ENCODE results near the gene TTC23.

The TTC23 gene

DNA sequence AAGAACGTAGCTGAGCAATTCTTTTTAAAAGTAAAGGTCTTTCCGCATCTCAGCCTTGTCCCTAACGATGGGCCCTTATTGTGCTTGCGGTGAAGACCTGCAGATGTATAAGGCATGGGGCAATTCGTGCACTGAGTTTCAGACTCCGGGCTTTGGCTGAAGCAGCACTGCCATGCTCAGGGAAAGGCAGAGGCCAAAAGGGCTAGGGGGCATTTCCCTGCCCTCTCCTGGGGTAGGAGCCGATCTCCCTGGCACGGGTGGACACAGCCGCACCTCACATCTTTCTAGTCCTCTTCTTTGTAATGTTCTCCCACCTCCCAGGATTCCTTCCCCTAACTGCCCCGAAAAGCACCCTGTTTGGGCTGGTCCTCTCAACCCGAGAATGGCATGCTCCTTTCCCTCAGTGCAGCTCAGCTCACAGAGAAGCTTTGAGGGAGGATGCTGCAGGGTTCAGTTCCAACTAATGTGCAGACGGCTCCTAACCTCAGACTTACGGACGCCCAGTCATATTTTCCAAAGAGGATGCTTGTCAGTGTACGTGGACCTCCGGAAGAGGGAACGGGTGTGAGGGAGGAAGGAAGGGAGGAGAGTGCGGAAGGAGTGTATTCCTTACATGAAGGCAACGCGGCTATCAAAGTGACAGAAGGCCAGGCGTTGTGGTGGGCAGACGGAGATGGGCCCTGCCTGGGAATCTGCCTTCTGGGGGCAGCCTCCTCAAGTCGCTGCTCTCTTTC is 83.3 kb downstream of the TTC23 start:
- DNase-seq (ENCODE audit: low read depth in 2 of 3, low spot score in 1 of 3): no peak

DNA sequence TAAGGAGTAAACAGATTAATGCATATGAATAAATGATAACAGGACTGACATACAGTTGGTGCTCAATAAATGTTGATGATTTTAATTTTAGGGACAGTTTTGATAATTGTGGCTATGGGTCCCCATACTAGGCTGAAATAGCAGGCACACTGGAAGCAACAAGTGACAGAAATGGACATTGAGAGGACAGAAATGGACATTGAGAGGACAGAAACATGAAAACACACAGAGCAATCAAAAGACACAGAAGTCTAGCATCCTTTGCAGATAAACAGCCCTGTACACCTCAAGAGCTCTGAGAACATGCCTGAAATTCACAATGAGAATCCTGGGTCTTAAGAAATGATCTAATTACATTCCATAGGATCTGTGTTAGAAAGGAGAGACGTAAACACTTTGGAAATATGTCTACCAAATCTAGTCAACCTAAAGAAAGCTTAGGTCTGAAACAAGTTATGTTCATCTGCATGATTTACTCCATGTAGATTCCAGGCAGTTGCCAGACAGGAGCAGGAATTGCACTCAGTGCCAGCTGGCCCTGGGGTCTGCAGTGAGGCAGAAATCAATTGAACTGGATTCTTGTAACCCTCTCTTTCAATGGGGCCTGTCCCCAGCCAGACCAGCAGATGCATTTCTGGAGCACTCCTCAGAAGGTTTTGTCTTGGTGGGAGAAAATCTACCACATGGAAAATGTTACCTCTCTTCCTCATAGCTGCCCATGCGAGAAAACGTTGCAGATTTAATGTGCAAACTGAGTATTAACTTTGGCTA is 84.2 kb downstream of the TTC23 start:
- DNase-seq (ENCODE audit: low read depth in 2 of 3, low spot score in 1 of 3): no peak

DNA sequence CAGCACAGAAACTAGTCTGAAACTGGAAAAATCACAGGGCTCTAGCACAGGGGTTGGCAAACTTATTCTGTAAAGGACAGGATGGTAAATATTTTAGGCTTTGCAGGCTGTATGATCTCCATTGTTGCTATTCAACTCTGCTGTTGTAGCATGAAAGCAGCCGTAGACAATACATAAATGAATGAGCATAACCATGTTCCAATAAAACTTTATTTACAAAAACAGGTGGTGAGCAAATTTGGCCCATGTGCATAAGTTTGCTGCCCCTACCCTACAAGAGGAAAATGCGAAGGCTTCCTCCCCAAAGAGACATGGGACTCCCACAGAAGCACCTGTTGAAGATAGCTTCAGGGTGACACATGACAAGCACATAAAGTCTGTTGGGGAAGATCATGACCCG is 85.3 kb downstream of the TTC23 start:
- no peak for DNase-seq (ENCODE audit: low read depth in 2 of 3, low spot score in 1 of 3)

GRCh38 chr15:99163271-99164062 is 85.9 kb downstream of the TTC23 start:
- DNase-seq (ENCODE audit: low read depth in 2 of 3, low spot score in 1 of 3): no peak

DNA sequence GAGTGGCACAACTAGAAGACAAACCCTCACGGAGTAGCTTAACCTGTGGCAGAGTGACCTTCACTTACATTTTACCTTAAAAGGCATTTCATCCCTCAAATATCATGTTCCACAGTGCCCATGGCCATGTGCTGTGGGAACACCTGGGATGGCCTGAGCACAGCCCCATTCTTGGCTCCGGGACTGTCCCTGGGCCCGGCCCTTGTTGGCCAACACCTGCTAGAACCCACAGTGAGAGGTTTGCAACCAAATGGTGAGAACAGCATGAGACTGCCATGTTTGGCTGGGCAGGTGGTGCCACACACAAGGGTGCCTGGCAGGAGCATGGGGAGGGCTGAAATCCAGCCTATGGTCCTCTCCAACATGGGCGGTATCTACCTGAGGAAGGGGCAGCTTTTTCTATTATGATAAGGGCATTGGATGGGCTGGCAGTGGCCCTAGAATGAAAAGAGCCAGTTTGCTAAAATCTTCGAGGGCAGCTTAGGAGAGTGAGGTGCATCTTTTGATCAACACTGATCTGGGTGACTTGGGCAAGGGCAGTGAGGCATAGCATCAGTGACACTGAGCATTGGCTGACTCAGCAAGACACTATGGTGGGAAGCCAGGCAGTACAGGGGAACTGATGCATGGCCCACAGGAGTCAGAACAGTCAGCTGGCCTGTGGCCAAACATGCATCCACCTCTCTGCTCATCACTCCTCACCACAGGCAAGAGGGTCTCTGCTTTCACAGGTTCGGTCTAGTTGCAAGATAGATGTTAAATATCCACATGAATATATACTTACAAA is 90.6 kb downstream of the TTC23 start:
- DNase-seq (ENCODE audit: low read depth in 2 of 3, low spot score in 1 of 3): no peak

DNA sequence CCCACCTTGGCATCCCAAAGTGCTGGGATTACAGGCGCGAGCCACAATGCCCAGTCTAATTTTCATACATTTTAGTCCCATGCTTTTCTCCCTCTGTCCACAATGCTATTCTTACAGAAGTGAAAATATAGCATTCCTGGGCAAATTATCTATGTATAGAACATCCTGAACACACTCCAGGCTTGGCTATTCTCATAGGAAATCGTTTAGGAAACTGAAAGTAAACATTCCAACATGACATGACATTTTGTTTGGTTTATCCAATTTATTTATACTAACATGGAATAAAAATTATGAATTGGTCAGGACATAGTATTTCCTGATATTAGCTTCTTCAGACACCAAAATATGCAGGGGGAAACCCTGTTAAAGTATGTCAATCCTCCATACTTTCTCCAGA is 91.9 kb downstream of the TTC23 start:
- DNase-seq (ENCODE audit: low read depth in 2 of 3, low spot score in 1 of 3): no peak

DNA sequence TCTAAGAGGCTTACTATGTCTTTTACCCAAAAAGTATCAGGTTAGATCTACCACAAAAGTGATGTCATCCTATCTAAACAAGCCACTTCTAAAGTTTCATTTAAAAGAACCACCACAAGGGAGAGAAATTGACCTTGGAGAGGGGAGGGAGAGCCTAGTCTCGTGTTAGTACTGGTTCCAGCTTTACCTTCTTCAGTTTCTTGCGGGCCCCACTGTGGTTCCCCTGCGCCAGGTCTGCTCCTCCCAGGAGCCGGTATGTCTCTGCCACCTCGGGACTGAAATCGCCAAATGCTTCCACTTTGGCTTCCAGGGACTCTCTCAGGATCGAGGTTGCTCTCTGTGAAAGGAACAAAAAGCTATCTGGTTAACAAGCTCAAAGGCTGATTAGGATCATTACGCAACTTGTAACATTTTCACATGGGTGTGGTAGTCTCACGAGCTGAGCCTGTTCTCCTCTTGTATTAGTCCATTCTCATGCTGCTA is 93.4 kb downstream of the TTC23 start:
- no peak for DNase-seq (ENCODE audit: low read depth in 2 of 3, low spot score in 1 of 3)

- no peak for DNase-seq (ENCODE audit: low read depth in 2 of 3, low spot score in 1 of 3)
Measured at GRCh38 chr15:99154271-99154670, 95.1 kb downstream of the TTC23 start.

DNA sequence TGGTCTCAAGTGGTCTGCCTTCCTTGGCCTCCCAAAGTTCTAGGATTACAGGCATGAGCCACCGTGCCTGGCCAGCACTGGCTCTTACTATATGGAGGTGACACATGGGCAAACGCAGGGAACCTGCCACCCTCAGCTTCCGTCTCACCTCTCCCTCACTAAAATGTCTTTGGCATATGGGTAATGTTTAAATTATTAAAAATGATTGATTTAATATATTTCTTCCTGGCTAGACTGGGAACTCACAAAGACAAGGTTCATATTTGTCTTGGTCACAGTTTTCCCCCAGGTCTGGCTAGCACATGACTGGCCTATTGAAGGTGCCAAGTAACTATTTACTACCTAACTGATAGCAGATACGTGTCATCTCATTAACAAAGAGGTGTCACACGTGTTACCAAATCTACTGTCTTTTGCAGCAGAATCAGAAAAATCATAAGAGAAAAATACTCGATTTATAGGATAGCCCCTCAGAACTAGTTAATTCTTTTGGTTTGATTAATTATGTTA is 96.3 kb downstream of the TTC23 start:
- no peak for DNase-seq (ENCODE audit: low read depth in 2 of 3, low spot score in 1 of 3)

GRCh38 chr15:99151156-99151555 is 98.2 kb downstream of the TTC23 start:
- DNase-seq (ENCODE audit: low read depth in 2 of 3, low spot score in 1 of 3): no peak

DNA sequence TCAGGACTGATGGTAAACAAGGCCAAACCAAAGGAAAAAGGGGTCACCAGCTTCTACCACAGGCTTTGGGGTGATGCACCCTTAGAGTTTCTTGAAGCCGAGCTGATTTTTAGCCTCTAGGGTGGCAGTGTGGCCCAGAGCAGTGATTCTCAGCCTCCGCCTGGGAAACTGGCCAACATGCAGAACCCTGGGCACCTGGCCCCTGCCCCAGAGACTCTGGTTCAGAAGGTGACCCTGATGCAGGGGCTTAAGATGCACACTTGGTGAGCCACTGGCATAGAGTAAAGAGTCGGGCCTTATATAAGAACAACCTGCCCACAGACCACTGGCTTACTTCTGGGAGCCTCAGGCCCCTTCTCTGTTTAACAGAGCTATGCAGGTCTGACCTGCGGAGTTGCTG is 100.0 kb downstream of the TTC23 start:
- no peak for DNase-seq (ENCODE audit: low read depth in 2 of 3, low spot score in 1 of 3)

DNA sequence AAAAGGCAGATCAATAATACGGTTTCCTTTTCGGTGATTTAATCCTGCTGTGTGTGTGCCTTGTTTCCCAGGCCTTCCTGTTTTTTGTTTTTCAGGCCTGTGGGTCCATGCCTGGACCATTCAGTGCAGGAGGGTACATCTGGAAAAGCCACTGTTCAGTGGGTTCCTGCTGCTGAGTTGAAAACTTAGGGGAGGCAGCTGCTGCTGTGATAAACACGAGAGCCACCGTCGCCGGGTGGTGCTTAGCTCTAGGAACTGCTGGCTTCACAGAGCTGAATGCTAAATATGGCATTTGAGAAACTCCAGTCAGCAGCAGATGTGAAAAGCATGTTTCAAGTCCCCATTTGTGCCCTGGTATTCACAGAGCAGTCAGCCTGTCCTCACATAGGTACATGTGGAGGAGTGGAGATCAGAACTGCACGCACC is 100.5 kb downstream of the TTC23 start:
- DNase-seq (ENCODE audit: low read depth in 2 of 3, low spot score in 1 of 3): no peak

GRCh38 chr15:99146661-99147060 is 102.7 kb downstream of the TTC23 start:
- DNase-seq (ENCODE audit: low read depth in 2 of 3, low spot score in 1 of 3): no peak

GRCh38 chr15:99145778-99146177 is 103.6 kb downstream of the TTC23 start:
- DNase-seq (ENCODE audit: low read depth in 2 of 3, low spot score in 1 of 3): no peak

DNA sequence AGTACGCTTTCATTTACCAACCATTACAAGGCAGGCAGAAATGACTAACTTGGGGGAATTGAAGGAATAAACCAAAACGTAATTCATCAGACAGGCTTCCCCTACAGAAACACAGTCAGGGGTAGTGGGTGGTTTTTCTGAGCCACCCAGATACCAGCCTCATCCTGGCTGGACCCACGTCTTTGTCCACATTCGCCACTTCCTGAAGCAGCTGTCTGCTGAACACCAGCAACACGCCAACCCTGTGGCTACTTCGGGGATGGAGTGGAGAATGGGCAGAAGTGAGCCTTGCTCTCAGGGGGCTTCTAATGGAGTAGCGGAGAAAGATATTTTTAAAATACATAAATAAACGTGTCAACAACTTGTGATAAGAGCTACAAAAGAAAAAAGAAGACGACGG is 104.4 kb downstream of the TTC23 start:
- DNase-seq (ENCODE audit: low read depth in 2 of 3, low spot score in 1 of 3): no peak

GRCh38 chr15:99143655-99144610 is 105.4 kb downstream of the TTC23 start:
- no peak for DNase-seq (ENCODE audit: low read depth in 2 of 3, low spot score in 1 of 3)

- no peak for DNase-seq (ENCODE audit: low read depth in 2 of 3, low spot score in 1 of 3)
Measured at GRCh38 chr15:99143242-99143641, 106.1 kb downstream of the TTC23 start.

GRCh38 chr15:99142562-99142961 is 106.8 kb downstream of the TTC23 start:
- no peak for DNase-seq (ENCODE audit: low read depth in 2 of 3, low spot score in 1 of 3)

DNA sequence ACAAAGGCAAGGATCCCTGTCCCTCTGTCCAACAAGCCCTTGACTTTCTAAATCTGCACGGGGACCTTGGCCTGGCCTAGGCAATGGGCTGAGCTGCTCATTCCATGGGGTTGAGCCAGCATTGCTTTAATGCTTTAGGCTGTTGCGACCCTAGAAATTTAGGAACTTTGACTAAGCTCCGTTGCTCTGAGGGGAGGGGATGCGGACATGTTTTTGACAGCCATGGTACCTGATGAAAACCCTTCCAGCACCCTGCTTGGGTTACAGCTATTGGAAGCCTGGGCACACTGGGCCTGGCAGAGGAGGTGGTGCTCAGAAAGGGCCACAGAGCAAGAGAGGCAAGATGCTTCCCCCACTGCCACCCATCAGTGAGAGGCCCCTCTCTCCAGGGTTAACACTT is 107.4 kb downstream of the TTC23 start:
- no peak for DNase-seq (ENCODE audit: low read depth in 2 of 3, low spot score in 1 of 3)

DNA sequence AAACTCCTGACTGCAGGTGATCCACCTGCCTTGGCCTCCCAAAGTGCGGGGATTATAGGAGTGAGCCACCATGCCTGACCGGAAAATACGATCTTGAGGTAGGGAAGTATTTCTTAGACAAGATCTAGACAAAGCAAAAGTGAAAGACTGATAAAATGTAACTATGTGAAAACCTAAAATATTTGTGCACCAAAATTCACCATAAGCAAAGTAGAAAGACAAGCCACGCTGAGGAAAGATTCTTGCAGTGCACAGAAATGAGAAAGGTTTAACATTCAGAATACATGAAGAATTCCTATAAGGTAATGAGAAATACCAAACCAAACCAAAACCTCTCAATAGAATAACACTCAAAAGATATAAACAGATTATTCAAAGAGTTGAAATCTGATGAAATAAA is 108.8 kb downstream of the TTC23 start:
- no peak for DNase-seq (ENCODE audit: low read depth in 2 of 3, low spot score in 1 of 3)
